Activated CD4-positive, alpha-beta T cell treated with anti-CD3 and anti-CD28 coated beads, Interleukin-2, amount 50 U/mL, for 16 hours (primary cell): ENCODE measurements around the gene NME1.
A peak's percentile ranks its signal among the peaks of the same experiment; 100 is the strongest.

Experiments
- DNase-seq: peaks from one replicate; pipeline ENCODE4 v3.0.0-alpha.2; 2020

Gene NME1

DNA sequence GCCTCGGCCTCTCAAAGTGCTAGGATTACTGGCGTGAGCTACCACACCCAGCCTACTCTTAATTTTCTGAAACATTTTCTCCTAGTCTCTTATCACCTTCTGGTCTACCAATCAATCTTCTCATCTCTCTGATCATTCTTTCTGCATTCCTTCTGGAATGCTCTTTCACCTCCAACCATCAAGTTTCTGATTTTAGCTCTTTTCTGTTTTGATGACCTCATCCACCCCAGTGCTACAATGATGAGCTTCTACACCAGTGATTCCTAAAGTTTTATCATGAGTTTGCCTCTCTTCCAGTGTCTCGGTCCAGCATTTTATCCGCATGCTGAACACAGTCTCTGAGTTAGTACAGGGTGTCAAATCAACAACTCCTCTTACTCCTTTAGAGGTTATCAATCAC is 44.4 kb downstream of the NME1 start:
- no peak for DNase-seq

DNA sequence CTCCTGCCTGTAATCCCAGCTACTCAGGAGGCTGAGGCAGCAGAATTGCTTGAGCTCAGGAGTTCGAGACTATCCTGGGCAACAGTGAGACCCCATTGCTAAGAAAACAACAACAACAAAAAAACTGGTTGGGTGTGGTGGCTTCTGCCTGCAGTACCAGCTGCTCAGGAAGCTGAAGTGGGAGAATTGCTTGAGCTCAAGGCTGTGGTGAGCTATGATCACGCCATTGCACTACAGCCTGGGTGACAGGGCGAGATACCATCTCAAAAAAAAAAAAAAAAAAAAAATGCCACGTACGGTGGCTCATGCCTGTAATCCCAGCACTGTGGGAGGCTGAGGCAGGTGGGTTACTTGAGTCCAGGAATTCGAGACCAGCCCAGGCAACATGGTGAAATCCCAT is 46.9 kb downstream of the NME1 start:
- DNase-seq: peak; percentile 4

DNA sequence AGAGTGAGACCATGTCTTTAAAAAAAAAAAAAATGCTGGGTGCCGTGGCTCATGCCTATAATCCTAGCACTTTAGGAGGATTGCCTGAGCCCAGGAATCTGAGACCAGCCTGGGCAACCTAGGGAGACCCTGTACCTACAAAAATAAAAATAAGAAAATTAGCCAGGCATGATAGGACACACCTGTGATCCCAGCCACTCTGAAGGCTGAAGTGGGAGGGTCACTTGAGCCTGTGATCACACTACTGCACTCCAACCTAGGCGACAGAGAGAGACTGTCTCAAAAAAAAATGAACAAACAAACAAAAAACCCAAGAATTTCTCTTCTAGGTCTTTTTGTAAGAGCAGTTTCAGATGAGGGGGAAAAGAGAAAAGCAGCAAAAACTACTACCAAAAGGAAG is 47.5 kb downstream of the NME1 start:
- no peak for DNase-seq

DNA sequence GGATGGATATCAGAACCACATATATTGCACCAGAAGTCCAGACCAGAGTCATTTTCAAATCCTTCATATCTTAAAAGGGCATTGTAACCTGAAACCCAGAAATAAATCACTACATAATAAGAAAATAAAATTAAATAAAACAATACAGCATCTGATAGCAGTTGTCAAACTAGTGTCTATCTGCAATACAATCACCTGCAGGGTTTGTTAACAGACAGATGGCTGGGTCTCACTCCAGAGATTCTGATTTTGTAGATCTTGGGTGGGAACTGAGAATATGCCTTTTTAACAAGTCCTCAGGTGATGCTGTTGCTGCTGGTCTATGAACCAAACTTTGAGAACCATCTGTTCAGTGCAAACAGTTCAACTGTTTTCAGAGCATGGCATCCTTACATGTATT is 50.5 kb downstream of the NME1 start:
- DNase-seq: no peak
